Stimulated activated effector memory CD8-positive, alpha-beta T cell treated with anti-CD3 and anti-CD28 coated beads, Interleukin-12 subunit alpha, Interleukin-12 subunit beta, amount 100 ng/mL, for 72 hours (primary cell): ENCODE measurements around the gene MRPL54.

ENCODE experiments used
- ATAC-seq: fragments of 150-1000 bp; cut with Tn5 transposase; 2 replicates; pipeline ENCODE4 v1.10.0; 2021
- DNase-seq, 2 donors: peaks; one replicate each; pipeline ENCODE4 v3.0.0; 2021 to 2022; ENCODE audit warnings: low spot score in 2 of 2
- H3K27ac Mint-ChIP-seq: one replicate; pipeline ENCODE4 v1.8.0; 2022; ENCODE audit warnings: mild to moderate bottlenecking, mixed read lengths
- H3K36me3 Mint-ChIP-seq: one replicate; pipeline ENCODE4 v1.8.0; 2022; ENCODE audit warnings: mild to moderate bottlenecking, mixed read lengths
- H3K4me1 Mint-ChIP-seq: one replicate; pipeline ENCODE4 v1.8.0; 2022; ENCODE audit warnings: mixed read lengths
- H3K4me3 Mint-ChIP-seq: one replicate; pipeline ENCODE4 v1.8.0; 2022; ENCODE audit warnings: mild to moderate bottlenecking, mixed read lengths
- H3K9me3 Mint-ChIP-seq: one replicate; pipeline ENCODE4 v1.8.0; 2022; ENCODE audit warnings: mixed read lengths

MRPL54 gene

GRCh38 chr19:3733549-3734309, 28.8 kb upstream of the MRPL54 start:
- no peaks in the 10 kb centered on the region for H3K36me3 Mint-ChIP-seq
- DNase-seq: no peak
- no peaks in the 10 kb centered on the region for H3K9me3 Mint-ChIP-seq
- ATAC-seq: no peak
- H3K4me3 Mint-ChIP-seq: no peak overlapping the region
- H3K27ac Mint-ChIP-seq: no peak overlapping the region
- H3K4me1 Mint-ChIP-seq: peaks cover 12% of the 10 kb centered on the region

- Mint-ChIP-seq H3K9me3 (no peaks in the 10 kb centered on the region), H3K4me1 (peaks cover 8% of the 10 kb centered on the region), H3K4me3 (no peak overlapping the region), H3K27ac (no peak overlapping the region), H3K36me3 (no peaks in the 10 kb centered on the region)
- no peak for ATAC-seq
- DNase-seq: no peak
Observed at GRCh38 chr19:3734310-3734600, 28.2 kb upstream of the MRPL54 start.

GRCh38 chr19:3736106-3736724, 26.3 kb upstream of the MRPL54 start:
- ATAC-seq: no peak
- no peaks in the 10 kb centered on the region for H3K9me3 Mint-ChIP-seq
- no peak overlapping the region for H3K4me3 Mint-ChIP-seq
- H3K36me3 Mint-ChIP-seq: no peaks in the 10 kb centered on the region
- H3K4me1 Mint-ChIP-seq: peaks cover 6% of the 10 kb centered on the region
- DNase-seq: no peak
- H3K27ac Mint-ChIP-seq: no peak overlapping the region

- Mint-ChIP-seq H3K27ac (no peak overlapping the region), H3K4me1 (peaks cover 6% of the 10 kb centered on the region), H3K9me3 (no peaks in the 10 kb centered on the region), H3K4me3 (no peak overlapping the region), H3K36me3 (no peaks in the 10 kb centered on the region)
- ATAC-seq (no peak), DNase-seq (no peak)
Observed at GRCh38 chr19:3737487-3738205, 24.8 kb upstream of the MRPL54 start.

- Mint-ChIP-seq H3K4me1 (peaks cover 6% of the 10 kb centered on the region), H3K36me3 (no peaks in the 10 kb centered on the region), H3K27ac (no peak overlapping the region), H3K4me3 (no peak overlapping the region), H3K9me3 (no peaks in the 10 kb centered on the region)
- ATAC-seq (no peak), DNase-seq (no peak)
Observed at GRCh38 chr19:3738477-3739220, 23.8 kb upstream of the MRPL54 start.

GRCh38 chr19:3740431-3740830, 22.1 kb upstream of the MRPL54 start:
- no peaks in the 10 kb centered on the region for H3K9me3 Mint-ChIP-seq
- DNase-seq: no peak
- peaks cover 6% of the 10 kb centered on the region for H3K4me1 Mint-ChIP-seq
- H3K27ac Mint-ChIP-seq: no peak overlapping the region
- no peak for ATAC-seq
- H3K36me3 Mint-ChIP-seq: no peaks in the 10 kb centered on the region
- no peak overlapping the region for H3K4me3 Mint-ChIP-seq

- DNase-seq: no peak
- H3K9me3 Mint-ChIP-seq: no peaks in the 10 kb centered on the region
- no peak overlapping the region for H3K27ac Mint-ChIP-seq
- no peaks in the 10 kb centered on the region for H3K36me3 Mint-ChIP-seq
- H3K4me3 Mint-ChIP-seq: no peak overlapping the region
- H3K4me1 Mint-ChIP-seq: no peaks in the 10 kb centered on the region
- no peak for ATAC-seq
Observed at GRCh38 chr19:3743486-3743885, 19.0 kb upstream of the MRPL54 start.

- Mint-ChIP-seq H3K36me3 (peaks cover 13% of the 10 kb centered on the region), H3K9me3 (no peaks in the 10 kb centered on the region), H3K4me1 (no peaks in the 10 kb centered on the region), H3K27ac (no peak overlapping the region), H3K4me3 (no peak overlapping the region)
- ATAC-seq (peak; percentile 28), DNase-seq (no peak)
Observed at GRCh38 chr19:3745363-3746045, 17.0 kb upstream of the MRPL54 start.

GRCh38 chr19:3746371-3747056, 16.0 kb upstream of the MRPL54 start:
- no peak for DNase-seq

GRCh38 chr19:3748965-3749364, 13.5 kb upstream of the MRPL54 start:
- DNase-seq: no peak
- Mint-ChIP-seq H3K4me3 (no peak overlapping the region), H3K27ac (no peak overlapping the region), H3K4me1 (no peaks in the 10 kb centered on the region), H3K9me3 (no peaks in the 10 kb centered on the region), H3K36me3 (peaks cover 29% of the 10 kb centered on the region)
- ATAC-seq: no peak

More at GRCh38 chr19:3746371-3747056, 16.0 kb upstream of the MRPL54 start:
- Mint-ChIP-seq H3K4me3 (no peak overlapping the region), H3K36me3 (peaks cover 19% of the 10 kb centered on the region), H3K9me3 (no peaks in the 10 kb centered on the region), H3K27ac (no peak overlapping the region), H3K4me1 (no peaks in the 10 kb centered on the region)
- no peak for ATAC-seq

GRCh38 chr19:3750211-3750610, 12.3 kb upstream of the MRPL54 start:
- no peak overlapping the region for H3K4me3 Mint-ChIP-seq
- no peaks in the 10 kb centered on the region for H3K9me3 Mint-ChIP-seq
- H3K36me3 Mint-ChIP-seq: peaks cover 35% of the 10 kb centered on the region
- DNase-seq: no peak
- H3K4me1 Mint-ChIP-seq: peaks cover 6% of the 10 kb centered on the region
- H3K27ac Mint-ChIP-seq: no peak overlapping the region
- no peak for ATAC-seq

- Mint-ChIP-seq H3K9me3 (no peaks in the 10 kb centered on the region), H3K27ac (no peak overlapping the region), H3K4me3 (no peak overlapping the region), H3K36me3 (peaks cover 45% of the 10 kb centered on the region), H3K4me1 (peaks cover 8% of the 10 kb centered on the region)
- DNase-seq (no peak), ATAC-seq (no peak)
Observed at GRCh38 chr19:3751236-3751635, 11.2 kb upstream of the MRPL54 start.

- H3K9me3 Mint-ChIP-seq: no peaks in the 10 kb centered on the region
- H3K4me3 Mint-ChIP-seq: no peak overlapping the region
- no peak for DNase-seq
- no peak for ATAC-seq
- peaks cover 58% of the 10 kb centered on the region for H3K36me3 Mint-ChIP-seq
- no peak overlapping the region for H3K27ac Mint-ChIP-seq
- peaks cover 8% of the 10 kb centered on the region for H3K4me1 Mint-ChIP-seq
Observed at GRCh38 chr19:3752492-3752891, 10.0 kb upstream of the MRPL54 start.

GRCh38 chr19:3753631-3754410, 8.7 kb upstream of the MRPL54 start:
- Mint-ChIP-seq H3K36me3 (peaks cover 71% of the 10 kb centered on the region), H3K27ac (no peak overlapping the region), H3K9me3 (no peaks in the 10 kb centered on the region), H3K4me3 (no peak overlapping the region), H3K4me1 (peaks cover 8% of the 10 kb centered on the region)
- no peak for DNase-seq
- no peak for ATAC-seq
